Bronchial epithelial cell (primary cell): ENCODE data around the gene HIVEP1. TPM values are rescaled to one million over a fixed set of nuclear protein-coding genes. Genes with fewer than 3 reads are reported as not detected.

Experiments
- DNase-seq: peaks from one replicate; pipeline ENCODE4 v3.0.0-alpha.2; 2010; ENCODE audit warnings: low read depth
- FAIRE-seq: peaks from 2 replicates; lab custom pipeline; 2011; peaks lifted over from hg19 to GRCh38; lab: Jason Lieb, UNC
- H3K27me3 ChIP-seq: 2 replicates; pipeline ENCODE4 v1.5.1; 2011; ENCODE audit warnings: low read length; ENCODE audit not compliant: control insufficient read depth, insufficient read depth
- H3K36me3 ChIP-seq: 2 replicates; pipeline ENCODE4 v1.5.1; 2011; ENCODE audit warnings: low read length; ENCODE audit not compliant: control insufficient read depth, insufficient read depth
- H3K4me3 ChIP-seq: 2 replicates; pipeline ENCODE4 v1.5.1; 2011; ENCODE audit warnings: mild to moderate bottlenecking, low read depth, low read length, control low read depth
- total RNA-seq: library from RNA; depleted of rRNA; stranded (reverse); fragments of >200 nt; gene quantifications from 2 replicates; pipeline ENCODE4 v1.2.1, GENCODE V29; 2014
- TF ChIP-seq, protein P1 (sequence below): IDR thresholded peaks from 2 replicates; pipeline ENCODE4 v1.5.1; 2011; ENCODE audit warnings: mild to moderate bottlenecking, moderate library complexity, low read length, control low read depth, inconsistent platforms; ENCODE audit not compliant: insufficient read depth, severe bottlenecking

The HIVEP1 gene
- 6.8 and 12.3 TPM in 2 replicates for total RNA-seq

DNA sequence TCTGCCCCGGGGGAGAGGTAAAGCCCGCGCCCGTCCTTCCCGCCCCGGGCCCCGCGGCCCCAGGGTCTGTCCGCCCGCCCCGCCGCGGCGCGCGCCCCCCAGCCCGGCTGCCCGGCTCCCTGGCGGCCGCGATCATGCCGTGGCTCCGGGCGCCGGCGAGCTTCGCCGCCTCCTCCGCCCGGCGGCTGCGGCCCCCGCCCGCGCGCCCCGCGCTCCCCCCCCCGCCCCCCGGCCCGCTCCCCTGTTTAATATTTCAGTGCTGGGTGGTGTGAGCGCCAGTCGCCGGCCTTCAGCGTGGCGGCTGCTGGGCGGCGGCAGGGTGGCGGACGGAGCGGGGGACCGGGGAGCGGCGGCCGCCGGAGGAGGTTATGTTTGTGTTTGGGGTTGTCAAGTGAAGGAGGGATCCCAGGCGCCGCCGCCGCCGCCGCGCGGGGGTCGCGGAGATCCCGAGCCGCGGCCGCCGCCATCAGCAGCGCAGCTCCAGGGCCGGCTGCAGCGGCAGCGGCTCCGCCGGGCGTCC, at the start of gene HIVEP1:
Gene HIVEP1, plus strand, starts transcription at position 275 of the 520 bp plus-strand sequence. CDS start 3,317 bp downstream, outside the sequence.
- Histone ChIP-seq H3K36me3 (peaks cover 3% of the 10 kb centered on the region), H3K27me3 (no peaks in the 10 kb centered on the region), H3K4me3 (peak within 1 kb of the TSS; percentile 86)
- FAIRE-seq = no peak
- no peak for DNase-seq
- TF ChIP-seq, protein P1, sequence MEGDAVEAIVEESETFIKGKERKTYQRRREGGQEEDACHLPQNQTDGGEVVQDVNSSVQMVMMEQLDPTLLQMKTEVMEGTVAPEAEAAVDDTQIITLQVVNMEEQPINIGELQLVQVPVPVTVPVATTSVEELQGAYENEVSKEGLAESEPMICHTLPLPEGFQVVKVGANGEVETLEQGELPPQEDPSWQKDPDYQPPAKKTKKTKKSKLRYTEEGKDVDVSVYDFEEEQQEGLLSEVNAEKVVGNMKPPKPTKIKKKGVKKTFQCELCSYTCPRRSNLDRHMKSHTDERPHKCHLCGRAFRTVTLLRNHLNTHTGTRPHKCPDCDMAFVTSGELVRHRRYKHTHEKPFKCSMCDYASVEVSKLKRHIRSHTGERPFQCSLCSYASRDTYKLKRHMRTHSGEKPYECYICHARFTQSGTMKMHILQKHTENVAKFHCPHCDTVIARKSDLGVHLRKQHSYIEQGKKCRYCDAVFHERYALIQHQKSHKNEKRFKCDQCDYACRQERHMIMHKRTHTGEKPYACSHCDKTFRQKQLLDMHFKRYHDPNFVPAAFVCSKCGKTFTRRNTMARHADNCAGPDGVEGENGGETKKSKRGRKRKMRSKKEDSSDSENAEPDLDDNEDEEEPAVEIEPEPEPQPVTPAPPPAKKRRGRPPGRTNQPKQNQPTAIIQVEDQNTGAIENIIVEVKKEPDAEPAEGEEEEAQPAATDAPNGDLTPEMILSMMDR = no peak

DNA sequence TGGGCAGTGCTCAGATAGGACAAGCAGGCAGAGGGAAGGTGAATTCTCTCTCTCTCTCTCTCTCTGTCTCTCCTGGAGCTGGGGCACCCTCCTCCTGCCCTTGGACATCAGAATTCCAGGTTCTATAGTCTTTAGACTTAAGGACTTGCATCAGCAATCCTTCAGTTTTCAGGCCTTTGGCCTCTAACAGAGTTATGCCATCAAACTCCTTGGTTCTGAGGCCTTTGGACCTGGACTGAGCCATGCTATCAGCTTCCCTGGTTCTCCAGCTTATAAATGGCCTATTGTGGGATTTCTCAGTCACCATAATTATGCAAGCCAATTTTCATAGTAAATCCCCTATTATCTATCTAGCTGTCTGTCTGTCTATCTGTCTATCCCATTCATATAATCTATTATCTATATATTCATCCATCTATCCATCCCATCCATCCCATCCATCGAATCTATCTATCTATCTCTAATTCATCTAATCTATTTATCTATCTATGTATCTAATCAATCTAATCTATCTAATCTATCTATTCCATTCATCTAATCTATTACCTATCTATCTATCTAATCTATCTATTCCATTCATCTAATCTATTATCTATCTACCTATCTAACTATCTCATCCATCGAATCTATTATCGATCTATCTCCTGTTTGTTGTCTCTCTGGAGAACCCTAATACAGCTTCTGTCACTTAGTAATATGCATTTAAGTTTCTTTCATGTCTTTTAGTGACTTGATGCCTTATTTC, 48.2 kb upstream of the HIVEP1 start:
- Histone ChIP-seq H3K36me3 (no peaks in the 10 kb centered on the region), H3K4me3 (no peak overlapping the region), H3K27me3 (no peaks in the 10 kb centered on the region)
- DNase-seq (no peak), FAIRE-seq (no peak)
- TF ChIP-seq, protein P1 = no peak

DNA sequence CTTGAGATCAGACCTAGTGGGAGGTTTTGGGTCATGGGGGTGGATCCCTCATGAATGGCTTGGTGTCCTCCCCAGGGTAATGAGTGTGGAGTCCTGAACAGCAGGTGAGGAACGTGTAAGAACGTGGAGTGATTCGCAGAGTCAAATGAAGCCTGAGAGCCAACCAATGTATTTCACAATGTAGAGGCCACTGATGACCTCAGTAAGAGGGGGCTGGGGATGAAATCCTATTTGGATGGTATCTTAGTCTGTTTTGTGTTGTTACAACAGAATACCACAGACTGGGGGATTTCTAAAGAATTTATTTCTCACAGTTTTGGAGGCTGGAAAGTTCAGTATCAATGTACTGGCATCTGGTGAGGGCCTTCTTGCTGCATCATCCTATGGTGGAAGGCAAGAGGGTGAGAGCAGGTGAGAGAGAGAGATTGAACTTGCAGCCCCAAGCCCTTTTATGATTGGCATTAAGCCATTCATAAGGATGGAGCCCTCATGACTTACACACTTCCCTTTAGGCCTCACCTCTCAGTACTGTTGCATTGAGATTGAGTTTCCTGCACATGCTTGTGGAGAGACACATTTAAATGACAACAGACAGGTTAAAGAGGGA, 47.3 kb upstream of the HIVEP1 start:
- no peak for FAIRE-seq

DNA sequence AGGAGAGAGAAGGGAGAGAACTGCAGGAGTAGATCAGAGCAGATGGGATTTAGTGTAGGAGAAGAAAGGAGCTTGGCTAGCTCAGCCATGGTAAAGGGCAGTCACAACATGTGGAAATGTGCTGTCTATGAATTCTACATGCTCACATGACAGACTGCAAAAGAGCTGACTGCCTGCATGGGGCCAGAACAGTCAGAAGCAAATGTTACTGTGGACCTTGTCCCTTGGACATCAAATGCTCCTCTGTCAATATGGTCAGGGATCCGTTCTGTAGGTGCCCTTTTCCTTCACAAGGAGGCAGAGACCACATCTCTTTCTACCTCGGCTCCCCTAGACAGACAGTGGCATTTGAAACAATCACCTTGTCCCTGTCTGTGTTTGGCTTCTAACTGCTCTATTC, 46.6 kb upstream of the HIVEP1 start:
- no peaks in the 10 kb centered on the region for H3K36me3 ChIP-seq
- TF ChIP-seq, protein P1 = no peak
- FAIRE-seq (peak; percentile 95), DNase-seq (no peak)
- H3K27me3 ChIP-seq = no peaks in the 10 kb centered on the region
- no peak overlapping the region for H3K4me3 ChIP-seq

More for the DNA sequence above, 47.3 kb upstream of the HIVEP1 start:
- TF ChIP-seq, protein P1 = no peak
- H3K27me3 ChIP-seq = no peaks in the 10 kb centered on the region
- H3K4me3 ChIP-seq = no peak overlapping the region
- H3K36me3 ChIP-seq = no peaks in the 10 kb centered on the region
- no peak for DNase-seq

DNA sequence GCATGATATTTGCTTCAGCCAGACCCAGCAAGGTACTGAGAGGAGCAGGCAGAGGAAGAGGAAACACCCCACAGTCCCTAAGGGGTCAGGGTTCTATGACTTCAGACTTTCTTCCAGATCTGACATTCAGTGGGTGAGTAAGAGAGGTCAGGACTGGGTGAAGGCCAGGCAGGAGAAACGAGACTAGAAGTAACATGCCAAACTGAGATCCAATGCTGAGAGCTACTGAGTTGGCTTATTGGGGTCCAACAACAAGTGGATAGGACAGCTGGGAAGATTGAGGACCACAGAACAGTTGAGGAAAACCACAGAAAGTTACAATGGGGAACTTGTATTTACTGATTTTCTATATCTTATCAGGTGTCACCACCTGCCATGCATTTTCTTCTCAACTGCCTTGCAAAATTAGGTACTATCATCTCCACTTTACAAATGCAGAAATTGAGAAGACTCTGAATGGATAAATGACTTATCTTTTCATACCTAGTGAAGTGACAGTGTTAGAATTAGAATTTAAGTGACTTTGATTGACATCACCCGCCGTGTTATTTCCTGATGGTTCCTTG, 43.8 kb upstream of the HIVEP1 start:
- no peak for FAIRE-seq
- TF ChIP-seq, protein P1 = no peak
- no peak overlapping the region for H3K4me3 ChIP-seq
- H3K27me3 ChIP-seq = no peaks in the 10 kb centered on the region
- peak; percentile 13 for DNase-seq
- H3K36me3 ChIP-seq = no peaks in the 10 kb centered on the region
